Prostate gland (tissue), 2 donors: ENCODE results near the gene LRRC2.

ENCODE experiments used
- CTCF ChIP-seq, 4 experiments: fragments of 200-600 bp in 2 of 4; fragments of 450-650 bp in 2 of 4; sonication (generic) in 2 of 4; IDR thresholded peaks; 1 replicate in 3 of 4; 2 replicates in 1 of 4; pipeline ENCODE4 v1.5.1; 2016 to 2019; ENCODE audit warnings: antibody characterized with exemption in 4 of 4, mild to moderate bottlenecking in 2 of 4, moderate library complexity in 2 of 4
- POLR2A ChIP-seq: fragments of 450-650 bp; IDR thresholded peaks from one replicate; pipeline ENCODE4 v1.6.1; 2016; ENCODE audit warnings: antibody characterized with exemption, mild to moderate bottlenecking
- POLR2AphosphoS5 ChIP-seq: sonication (generic); formaldehyde crosslinking; IDR thresholded peaks from one replicate; pipeline ENCODE4 v1.6.1; 2017; ENCODE audit warnings: antibody characterized with exemption

- TF ChIP-seq CTCF (IDR thresholded peaks at IDR 0.05) (no peak), POLR2A (no peak), POLR2AphosphoS5 (no peak)
Measured at GRCh38 chr3:46565607-46566039, 479 bp downstream of the LRRC2 start.
